ENCODE results near the gene ACP5.

DNA sequence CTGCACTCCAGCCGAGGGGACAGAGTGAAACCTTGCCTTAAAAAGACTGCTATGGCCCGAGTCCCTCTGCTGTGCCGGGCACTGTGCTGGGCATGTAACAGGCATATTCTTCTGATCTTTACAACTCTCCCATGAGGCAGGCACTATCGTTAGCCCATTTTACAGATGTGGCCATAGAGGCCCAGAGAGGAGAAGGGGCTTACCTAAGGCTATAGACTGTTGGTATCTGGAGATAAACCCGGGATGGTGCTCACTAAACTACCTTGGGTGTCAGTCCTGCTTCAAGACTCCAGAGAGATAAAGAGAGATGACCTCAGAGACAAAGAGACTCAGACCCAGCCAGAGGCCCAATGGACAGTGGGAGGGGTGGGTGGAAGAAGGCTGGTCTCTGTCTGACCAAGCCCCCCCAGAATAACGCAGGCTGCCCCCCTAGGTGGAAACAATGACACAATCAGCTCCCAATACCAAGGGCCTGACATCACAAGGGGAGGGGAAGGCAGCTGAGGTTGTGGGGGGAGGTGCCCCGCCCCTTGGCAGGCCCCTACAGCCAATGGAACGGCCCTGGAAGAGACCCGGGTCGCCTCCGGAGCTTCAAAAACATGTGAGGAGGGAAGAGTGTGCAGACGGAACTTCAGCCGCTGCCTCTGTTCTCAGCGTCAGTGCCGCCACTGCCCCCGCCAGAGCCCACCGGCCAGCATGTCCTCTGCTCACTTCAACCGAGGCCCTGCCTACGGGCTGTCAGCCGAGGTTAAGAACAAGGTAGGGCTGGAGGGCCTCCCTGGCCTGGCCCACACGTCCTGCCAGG is 39.0 kb downstream of the ACP5 start, which contains the start of gene CNN1:
- TF ChIP-seq CTCF (IDR thresholded peaks at IDR 0.05) (no peak), POLR2A (IDR thresholded peaks at IDR 0.05) (no peak)
